IPS-18a (cell line): ENCODE data around the gene AIF1L.
"Not testable (repeated sequence)": the region's sequence is repeated elsewhere in the genome, so short reads cannot be mapped to it uniquely, and the experiment has no call there.

Source experiments
- H3K27ac ChIP-seq: one replicate; pipeline ENCODE4 v1.5.1; 2013; ENCODE audit warnings: low read length
- H3K27me3 ChIP-seq: one replicate; pipeline ENCODE4 v1.6.1; 2013; ENCODE audit warnings: mild to moderate bottlenecking, low read length; ENCODE audit not compliant: control insufficient read depth, insufficient read depth
- H3K36me3 ChIP-seq: one replicate; pipeline ENCODE4 v1.6.1; 2013; ENCODE audit warnings: low read depth, low read length; ENCODE audit not compliant: control insufficient read depth
- H3K4me1 ChIP-seq: one replicate; pipeline ENCODE4 v1.6.1; 2013; ENCODE audit warnings: low read depth, low read length; ENCODE audit not compliant: control insufficient read depth
- H3K4me3 ChIP-seq: one replicate; pipeline ENCODE4 v1.5.1; 2013; ENCODE audit warnings: low read length
- H3K9ac ChIP-seq: one replicate; pipeline ENCODE4 v1.6.1; 2013; ENCODE audit warnings: mild to moderate bottlenecking, low read length, moderate library complexity
- H3K9me3 ChIP-seq: one replicate; pipeline ENCODE4 v1.6.1; 2013; ENCODE audit warnings: low read depth, low read length; ENCODE audit not compliant: control insufficient read depth

Gene AIF1L

DNA sequence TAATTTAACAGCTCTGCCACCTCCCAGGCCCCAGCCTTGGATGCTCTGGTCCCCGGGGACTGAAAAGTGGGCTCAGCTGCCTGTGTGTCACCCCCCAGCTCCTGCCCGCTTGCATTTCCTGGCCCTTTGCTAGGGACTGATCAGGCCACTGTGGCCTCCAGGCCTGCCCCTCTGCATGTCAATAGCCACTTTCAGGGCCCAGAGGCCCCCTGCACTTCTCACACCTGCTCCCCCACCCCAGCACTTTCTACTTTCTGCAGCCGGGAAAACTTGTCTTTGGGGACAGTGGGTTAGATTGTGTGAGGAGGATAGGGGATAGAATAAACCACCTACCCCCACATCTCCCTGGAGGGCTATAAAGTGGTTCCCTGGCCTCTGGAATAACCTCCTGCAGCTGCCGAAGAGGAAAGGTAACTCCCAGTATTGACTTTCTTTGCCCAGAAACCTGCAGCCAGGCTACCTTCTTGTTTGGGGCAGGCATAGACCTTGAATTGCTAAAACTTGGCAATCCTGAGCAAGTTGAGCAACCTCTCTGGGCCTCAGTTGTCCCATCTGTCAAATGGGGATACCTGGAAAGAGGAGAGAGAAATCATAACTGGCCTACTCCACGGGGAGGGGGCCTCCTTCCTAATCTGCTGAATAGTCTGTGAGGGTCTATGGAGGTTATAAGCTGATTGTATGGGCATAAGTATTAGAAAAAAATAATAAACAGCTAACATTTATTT is 7.8 kb downstream of the AIF1L start:
- H3K27me3 ChIP-seq = no peaks in the 10 kb centered on the region
- H3K4me3 ChIP-seq = no peak overlapping the region
- H3K9me3 ChIP-seq = no peaks in the 10 kb centered on the region
- no peak overlapping the region for H3K27ac ChIP-seq
- no peak overlapping the region for H3K9ac ChIP-seq
- H3K4me1 ChIP-seq = peaks cover 17% of the 10 kb centered on the region
- H3K36me3 ChIP-seq = peaks cover 6% of the 10 kb centered on the region

DNA sequence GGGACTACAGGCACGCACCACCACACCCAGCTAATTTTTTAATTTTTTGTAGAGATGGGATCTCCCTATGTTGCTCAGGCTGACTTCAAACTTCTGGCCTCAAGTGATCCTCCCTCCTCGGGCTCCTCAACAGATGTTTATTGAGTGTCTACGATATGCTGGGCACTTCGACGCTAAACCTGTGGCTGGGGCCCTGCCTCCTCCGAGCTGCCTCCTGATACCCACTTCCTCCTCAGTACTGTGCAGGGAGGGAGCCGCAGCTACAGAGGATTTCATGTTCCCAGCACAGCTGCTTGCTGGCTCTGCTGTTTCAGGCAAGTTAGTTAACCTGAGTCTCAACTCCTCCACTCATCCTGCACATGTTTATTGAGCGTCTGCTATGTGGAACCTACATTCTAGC is 9.6 kb downstream of the AIF1L start:
- Histone ChIP-seq H3K4me3 (no peak overlapping the region), H3K27ac (no peak overlapping the region), H3K9ac (no peak overlapping the region), H3K4me1 (peaks cover 15% of the 10 kb centered on the region), H3K9me3 (no peaks in the 10 kb centered on the region), H3K27me3 (no peaks in the 10 kb centered on the region), H3K36me3 (peaks cover 3% of the 10 kb centered on the region)

DNA sequence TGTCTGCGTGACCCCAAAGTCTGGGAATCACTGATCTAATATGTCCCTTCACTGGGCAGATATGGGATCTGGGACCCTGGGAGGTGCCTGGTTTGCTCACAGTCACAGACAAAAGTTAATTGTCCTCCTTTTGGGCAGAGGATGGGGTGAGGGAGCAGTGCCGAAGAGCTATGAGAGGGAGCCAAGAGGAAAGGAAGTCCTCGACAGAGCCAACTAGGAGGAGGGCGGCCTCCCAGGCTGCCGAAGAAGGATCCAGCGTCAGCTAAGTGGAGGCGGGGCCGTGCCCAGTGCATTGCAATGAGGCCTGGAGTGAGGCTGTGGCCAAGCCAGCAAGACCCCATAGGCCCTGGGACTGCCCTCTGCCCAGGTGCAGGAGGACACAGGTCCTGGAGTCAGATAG is 11.4 kb downstream of the AIF1L start:
- H3K4me3 ChIP-seq = no peak overlapping the region
- peaks cover 18% of the 10 kb centered on the region for H3K4me1 ChIP-seq
- H3K9me3 ChIP-seq = no peaks in the 10 kb centered on the region
- H3K36me3 ChIP-seq = peaks cover 8% of the 10 kb centered on the region
- H3K9ac ChIP-seq = no peak overlapping the region
- H3K27me3 ChIP-seq = no peaks in the 10 kb centered on the region
- no peak overlapping the region for H3K27ac ChIP-seq

DNA sequence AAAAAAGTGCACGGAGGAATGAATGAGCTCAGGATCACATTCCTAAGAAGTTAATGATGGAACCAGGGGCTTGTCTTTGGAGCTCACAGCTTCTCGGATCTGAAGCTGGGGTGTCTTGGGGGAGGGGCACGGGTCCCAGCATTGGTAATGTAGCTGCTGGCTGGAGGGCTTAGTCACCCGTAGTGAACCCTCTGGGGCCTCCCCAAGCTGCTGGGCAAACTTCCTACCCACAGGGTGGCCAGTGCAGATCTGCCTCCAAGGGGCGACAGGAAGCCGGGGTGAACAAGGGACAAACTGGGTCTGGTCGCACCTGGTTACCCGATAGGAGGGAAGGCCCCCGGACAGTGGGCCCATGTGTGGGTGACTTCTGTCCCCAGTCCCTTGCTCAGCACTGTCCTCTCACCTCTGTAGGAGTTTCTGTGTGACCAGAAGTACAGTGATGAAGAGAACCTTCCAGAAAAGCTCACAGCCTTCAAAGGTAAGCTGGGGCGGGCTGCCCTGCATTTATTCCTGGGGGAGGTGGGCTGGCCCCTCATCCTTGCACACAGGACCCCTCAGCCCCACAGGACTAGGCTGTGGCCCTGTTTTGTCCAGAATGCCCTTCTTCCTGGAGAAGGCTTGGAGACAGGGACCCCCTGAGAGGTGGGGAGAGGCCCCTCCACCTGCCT is 15.0 kb downstream of the AIF1L start:
- Histone ChIP-seq H3K27ac (peak overlapping the region; percentile 51), H3K4me1 (peaks cover 8% of the 10 kb centered on the region), H3K9ac (peak overlapping the region; percentile 43), H3K27me3 (no peaks in the 10 kb centered on the region), H3K4me3 (no peak overlapping the region), H3K36me3 (peaks cover 18% of the 10 kb centered on the region), H3K9me3 (no peaks in the 10 kb centered on the region)

DNA sequence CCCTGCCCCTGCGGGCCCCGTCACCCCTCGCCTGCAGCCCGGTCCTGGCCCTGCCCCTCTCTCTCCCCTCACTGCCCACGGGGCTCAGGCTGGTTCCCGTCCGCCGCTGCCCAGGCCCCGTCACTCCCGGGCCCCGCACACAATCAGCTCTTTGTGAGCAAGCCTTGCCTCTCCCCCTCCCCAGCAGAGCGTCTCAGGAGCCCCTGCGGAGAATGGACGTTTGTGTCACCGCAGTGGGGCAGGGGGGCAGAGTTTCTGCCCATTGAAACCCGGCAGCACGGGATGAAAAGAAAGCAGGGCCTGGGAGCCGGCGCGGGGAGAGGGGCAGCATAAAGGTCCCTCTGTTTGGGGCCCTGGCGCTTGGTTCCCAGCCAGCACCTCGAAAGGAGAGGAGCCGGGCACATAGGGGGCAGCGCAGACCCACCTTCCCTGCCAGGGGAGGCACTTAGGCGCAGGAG is 15.6 kb downstream of the AIF1L start:
- peak overlapping the region; percentile 43 for H3K9ac ChIP-seq

DNA sequence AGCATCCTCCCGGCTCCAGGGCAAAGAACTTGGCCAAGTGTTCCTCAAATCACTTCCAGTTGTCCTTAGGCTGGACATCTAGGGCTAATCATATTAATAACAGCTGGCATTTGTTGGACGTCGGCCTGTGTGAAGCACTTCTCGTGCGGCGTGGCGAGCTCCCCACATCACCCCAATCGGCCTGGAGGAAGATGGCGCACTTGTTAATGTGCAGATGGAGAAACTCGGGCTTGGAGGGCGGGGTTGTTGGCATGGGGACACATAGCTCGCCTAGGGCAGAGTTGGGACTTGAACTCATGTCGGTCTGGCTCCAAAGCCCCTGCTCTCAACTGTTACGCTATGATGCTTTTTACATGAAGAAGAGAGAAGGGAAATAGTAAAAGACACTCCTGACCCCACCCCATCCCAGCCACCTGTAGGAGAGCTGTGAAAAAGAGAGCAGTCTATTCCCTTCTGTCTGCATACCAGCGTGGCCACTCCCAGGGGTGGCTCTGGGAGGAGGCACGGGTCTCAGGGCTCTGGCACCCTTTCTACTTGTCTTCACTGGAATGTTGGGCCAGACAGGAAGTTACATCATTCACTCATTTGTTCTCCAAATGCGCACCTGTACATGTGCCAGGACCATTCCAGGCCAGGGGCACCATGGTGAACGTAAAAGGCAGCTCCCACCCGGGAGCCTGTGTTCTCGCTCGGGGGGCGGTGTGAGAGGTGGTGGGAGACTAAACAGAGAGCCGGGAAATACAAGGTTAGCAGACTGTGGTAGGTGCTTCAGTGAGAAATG is 16.2 kb downstream of the AIF1L start:
- H3K27ac ChIP-seq = peak overlapping the region; percentile 19
- H3K9me3 ChIP-seq = no peaks in the 10 kb centered on the region
- no peak overlapping the region for H3K4me3 ChIP-seq
- H3K27me3 ChIP-seq = no peaks in the 10 kb centered on the region
- H3K36me3 ChIP-seq = peaks cover 25% of the 10 kb centered on the region
- H3K9ac ChIP-seq = no peak overlapping the region
- H3K4me1 ChIP-seq = peaks cover 8% of the 10 kb centered on the region

More for the DNA sequence above, 15.6 kb downstream of the AIF1L start:
- H3K27me3 ChIP-seq = no peaks in the 10 kb centered on the region
- H3K36me3 ChIP-seq = peaks cover 23% of the 10 kb centered on the region
- no peaks in the 10 kb centered on the region for H3K9me3 ChIP-seq
- H3K4me1 ChIP-seq = peaks cover 8% of the 10 kb centered on the region
- H3K27ac ChIP-seq = peak overlapping the region; percentile 51
- H3K4me3 ChIP-seq = no peak overlapping the region

DNA sequence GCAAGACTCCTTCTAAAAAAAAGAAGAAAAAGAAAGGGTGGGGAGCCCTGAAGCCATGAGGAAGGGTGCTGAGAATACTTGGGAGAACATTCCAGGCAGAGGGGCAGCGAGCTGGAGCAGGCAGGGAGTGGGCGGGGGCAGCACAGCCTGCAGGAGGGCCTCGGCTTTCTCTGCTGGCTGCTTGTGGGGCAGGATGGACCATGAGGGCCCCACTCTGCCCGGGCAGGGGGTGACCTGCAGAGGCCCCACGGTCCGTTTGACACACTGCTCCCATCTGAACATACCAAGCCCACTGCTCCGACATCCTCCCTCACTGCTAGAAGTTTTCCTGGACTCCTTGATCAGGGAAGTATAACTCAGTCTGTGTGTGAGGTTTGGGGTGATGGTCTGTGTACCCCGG is 17.3 kb downstream of the AIF1L start:
- Histone ChIP-seq H3K4me3 (no peak overlapping the region), H3K4me1 (peaks cover 8% of the 10 kb centered on the region), H3K36me3 (peaks cover 35% of the 10 kb centered on the region), H3K27me3 (no peaks in the 10 kb centered on the region), H3K9me3 (no peaks in the 10 kb centered on the region), H3K27ac (no peak overlapping the region), H3K9ac (no peak overlapping the region)

DNA sequence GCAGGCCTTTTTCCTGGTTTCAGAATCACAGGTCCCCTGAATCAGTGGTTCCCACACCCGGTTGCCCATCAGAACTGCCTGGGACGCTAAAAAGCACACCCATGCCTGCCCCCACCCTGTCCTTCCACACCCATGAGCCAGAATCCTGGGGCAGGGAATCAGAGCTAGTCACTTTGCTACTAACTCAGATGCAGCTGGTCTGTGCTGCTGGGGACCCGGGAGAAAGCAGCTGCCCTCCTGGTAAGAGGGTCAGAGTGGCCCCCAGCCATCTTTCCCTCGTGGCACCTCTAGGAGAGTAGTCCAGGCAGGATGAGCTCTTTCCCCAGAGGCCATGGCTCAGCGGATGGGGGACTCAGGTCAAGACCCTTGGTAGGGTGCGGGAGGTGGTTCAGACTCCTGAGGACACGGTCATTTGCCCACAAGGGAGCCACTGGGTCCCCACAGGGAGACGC is 17.8 kb downstream of the AIF1L start:
- Histone ChIP-seq H3K9me3 (no peaks in the 10 kb centered on the region), H3K4me3 (no peak overlapping the region), H3K4me1 (peaks cover 8% of the 10 kb centered on the region), H3K27me3 (no peaks in the 10 kb centered on the region), H3K27ac (no peak overlapping the region), H3K36me3 (peaks cover 39% of the 10 kb centered on the region), H3K9ac (no peak overlapping the region)

DNA sequence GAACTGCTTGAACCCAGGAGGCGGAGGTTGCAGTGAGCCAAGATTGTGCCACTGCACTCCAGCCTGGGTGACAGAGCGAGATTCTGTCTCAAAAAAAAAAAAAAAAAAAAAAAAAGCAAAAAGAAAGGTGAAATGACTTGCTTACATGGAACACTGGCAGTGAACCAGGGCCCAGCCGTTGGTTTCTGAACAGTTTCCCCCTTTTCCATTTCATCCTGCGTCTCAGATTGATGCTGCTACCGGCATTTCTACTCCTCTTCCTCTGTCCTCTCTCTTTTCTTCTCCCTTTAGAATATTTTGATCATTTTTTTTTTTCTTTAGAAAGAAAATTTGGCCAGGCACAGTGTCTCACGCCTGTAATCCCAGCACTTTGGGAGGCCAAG is 19.0 kb downstream of the AIF1L start:
- not testable (repeated sequence) for H3K9ac ChIP-seq, H3K27me3 ChIP-seq, H3K4me1 ChIP-seq, H3K4me3 ChIP-seq, H3K27ac ChIP-seq, H3K9me3 ChIP-seq
- H3K36me3 ChIP-seq = peaks cover 49% of the 10 kb centered on the region

DNA sequence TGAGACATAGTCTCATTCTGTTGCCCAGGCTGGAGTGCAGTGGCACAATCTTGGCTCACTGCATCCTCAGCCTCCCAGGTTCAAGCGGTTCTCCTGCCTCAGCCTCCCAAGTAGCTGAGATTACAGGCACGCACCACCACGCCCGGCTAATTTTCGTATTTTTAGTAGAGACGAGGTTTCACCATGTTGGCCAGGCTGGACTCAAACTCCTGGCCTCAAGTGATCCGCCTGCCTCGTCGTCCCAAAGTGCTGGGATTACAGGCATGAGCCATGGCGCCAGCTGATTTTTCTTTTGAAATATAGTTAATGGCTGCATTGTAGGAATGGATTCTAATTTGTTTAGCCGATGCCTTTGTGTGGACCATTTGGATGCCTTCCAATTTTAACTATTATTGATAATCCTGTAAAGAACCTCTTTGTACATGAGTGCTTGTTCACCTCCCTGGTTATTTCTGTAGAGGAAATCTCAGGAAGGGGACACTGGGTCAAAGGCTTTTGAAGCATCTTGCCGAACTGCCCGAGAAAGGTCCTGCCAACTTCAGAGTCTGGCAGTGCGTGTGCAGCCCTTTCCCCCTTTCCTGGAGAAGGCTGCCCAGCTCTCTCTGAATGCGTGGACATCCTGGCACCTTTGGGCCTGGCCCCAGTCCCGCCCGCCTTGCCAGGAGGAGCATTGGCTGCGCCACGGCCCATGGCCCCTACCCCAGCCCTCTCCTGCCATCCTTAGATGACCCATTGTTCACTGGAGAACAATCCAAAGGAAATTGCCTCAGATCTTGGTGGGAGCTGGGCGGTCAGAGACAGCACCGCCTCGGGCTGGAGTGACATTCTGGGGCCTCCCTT is 20.2 kb downstream of the AIF1L start:
- H3K27me3 ChIP-seq = no peaks in the 10 kb centered on the region
- H3K9me3 ChIP-seq = no peaks in the 10 kb centered on the region
- no peak overlapping the region for H3K4me3 ChIP-seq
- H3K9ac ChIP-seq = no peak overlapping the region
- H3K27ac ChIP-seq = no peak overlapping the region
- H3K4me1 ChIP-seq = peaks cover 2% of the 10 kb centered on the region
- peaks cover 60% of the 10 kb centered on the region for H3K36me3 ChIP-seq
